Islet of Langerhans (tissue), 1 donor: ENCODE measurements around the gene KCNK7.
A peak's percentile ranks its signal among the peaks of the same experiment; 100 is the strongest.

ENCODE experiments used
- FAIRE-seq: peaks from one replicate; lab custom pipeline; 2011; peaks lifted over from hg19 to GRCh38; lab: Jason Lieb, UNC

Gene KCNK7

DNA sequence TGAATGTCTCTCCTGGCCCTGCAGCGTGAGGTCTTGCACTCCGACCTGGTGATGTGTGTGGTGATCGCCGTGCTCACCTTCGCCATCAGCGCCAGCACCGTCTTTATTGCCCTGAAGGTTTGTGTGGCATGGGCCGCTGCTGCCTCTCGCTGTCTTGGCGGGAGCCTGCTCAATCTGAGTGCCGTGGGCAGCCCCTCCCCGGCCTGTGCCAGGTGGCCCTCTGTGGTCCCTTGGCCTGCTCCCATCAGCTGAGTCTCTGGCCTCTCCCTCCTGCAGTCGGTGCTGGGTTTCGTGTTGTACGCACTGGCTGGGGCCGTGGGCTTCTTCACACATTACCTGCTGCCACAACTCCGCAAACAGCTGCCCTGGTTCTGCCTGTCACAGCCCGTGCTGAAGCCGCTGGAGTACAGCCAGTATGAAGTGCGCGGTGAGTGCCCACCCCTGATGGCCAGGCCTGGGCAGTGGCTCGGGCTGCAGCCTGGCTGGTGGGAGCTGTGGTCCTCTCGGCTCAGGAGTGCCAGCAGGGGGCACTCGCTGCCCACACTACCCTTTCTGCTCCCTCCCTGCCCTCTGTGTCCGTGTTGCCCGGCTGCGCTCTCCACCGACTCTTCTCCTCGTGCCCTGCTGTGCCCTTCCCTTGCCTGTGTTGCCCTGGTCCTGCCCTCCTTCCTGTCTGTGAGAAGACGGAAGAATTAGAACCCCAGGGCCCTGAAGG is 30.2 kb upstream of the KCNK7 start:
- FAIRE-seq, result no peak

DNA sequence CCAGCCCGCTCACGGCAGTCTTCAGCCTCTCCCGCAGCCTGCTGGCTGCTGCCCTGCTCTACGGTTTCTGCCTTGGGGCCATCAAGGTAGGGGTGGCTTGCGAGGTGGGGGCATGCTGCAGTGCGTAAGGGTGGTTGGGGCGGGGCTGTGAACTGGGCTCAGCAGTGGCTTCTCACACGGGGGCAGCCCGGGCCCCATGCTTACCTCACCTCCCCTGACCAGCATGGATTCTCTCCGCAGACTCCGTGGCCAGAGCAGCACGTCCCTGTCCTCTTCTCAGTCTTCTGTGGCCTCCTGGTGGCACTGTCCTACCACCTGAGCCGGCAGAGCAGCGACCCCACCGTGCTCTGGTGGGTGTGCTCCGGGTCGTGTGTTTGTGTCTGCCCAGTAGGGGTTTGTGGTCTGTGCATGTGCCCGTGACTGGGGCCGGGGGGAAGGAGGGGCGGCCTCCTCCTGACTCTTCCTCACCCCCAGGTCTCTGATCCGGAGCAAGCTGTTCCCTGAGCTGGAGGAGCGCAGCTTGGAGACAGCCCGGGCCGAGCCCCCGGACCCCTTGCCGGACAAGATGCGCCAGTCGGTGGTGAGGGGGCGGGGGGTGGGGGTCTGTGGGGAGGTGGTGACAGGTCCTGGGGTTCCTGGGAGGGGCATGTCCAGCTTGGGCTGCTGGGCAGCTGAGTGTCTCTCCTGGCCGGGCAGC is 29.5 kb upstream of the KCNK7 start:
- no peak for FAIRE-seq

GRCh38 chr11:65623852-65624616 is 28.4 kb upstream of the KCNK7 start:
- no peak for FAIRE-seq

GRCh38 chr11:65623177-65623576 is 27.6 kb upstream of the KCNK7 start:
- no peak for FAIRE-seq

DNA sequence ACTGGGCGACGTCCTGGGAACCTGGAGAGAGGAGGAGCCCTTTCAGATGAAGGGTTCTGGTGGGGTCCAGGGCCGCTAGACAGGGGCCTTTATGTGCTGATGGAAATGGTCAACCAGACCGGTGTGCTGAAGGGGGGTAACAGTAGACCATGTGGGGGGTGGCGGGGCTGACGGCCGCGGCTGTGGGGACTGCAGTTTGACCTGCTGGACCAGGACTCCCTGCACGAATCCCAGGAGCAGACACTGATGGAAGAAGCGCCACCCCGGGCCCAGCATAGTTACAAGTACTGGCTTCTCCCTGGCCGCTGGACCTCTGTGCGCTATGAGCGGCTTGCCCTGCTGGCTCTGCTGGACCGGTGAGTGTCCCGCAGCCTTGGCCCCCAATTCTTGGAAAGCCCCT is 26.4 kb upstream of the KCNK7 start:
- no peak for FAIRE-seq

DNA sequence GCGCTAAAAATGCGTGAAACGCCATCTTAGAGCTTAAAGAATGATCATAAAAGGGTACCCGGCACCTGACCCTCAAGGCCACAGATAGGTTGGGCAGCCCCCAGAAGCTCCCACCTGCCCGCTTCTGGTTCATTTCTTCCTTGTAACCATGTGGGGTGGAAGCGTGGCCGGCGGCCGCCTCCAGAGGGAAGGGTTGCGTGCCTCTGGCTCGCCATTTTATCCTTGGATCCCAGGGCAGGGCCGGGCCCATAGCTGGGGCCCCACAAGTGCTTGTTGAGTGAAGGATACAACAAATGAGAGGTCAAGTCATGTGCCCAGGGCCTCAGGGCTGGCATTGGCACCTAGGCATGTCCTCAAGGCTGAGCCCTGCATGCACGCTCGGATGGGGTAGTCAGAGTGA is 25.9 kb upstream of the KCNK7 start:
- FAIRE-seq, result no peak

DNA sequence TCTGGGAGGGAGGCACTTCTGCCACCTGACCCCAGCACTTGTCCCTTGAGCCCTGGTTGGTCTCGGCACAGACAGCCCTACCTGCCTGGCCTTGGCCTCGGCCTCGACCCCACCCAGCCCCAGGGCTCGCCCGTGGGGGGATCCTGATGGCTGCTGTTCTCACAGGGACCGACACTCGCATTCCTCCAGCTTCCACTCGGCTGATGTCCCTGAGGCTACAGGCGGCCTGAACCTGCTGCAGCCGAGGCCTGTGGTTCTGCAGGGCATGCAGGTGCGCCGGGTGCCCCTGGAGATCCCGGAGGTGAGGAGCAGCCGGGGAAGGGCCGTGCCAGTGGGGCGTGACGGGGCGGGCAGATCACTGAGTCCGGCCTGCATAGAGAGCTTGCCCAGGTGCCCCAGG is 25.1 kb upstream of the KCNK7 start:
- FAIRE-seq, result no peak

GRCh38 chr11:65619281-65619928 is 23.8 kb upstream of the KCNK7 start:
- FAIRE-seq, result no peak

DNA sequence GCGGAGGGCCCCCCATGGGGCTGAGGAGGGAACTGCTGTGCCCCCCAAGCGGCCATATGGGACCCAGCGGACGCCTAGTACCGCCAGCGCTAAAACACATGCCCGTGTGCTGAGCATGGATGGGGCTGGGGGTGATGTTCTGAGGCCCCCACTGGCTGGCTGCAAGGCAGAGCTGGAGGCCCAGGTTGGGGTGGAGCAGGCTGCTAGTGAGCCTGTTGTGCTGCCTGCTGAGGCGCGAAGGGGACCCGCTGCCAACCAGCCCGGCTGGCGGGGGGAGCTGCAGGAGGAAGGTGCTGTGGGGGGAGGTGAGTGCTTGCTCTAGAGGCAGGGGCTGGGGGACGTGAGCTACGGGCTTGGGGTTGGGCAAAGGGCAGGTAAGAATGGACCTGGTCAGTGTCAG is 23.2 kb upstream of the KCNK7 start:
- no peak for FAIRE-seq

GRCh38 chr11:65617990-65618751 is 22.6 kb upstream of the KCNK7 start:
- no peak for FAIRE-seq

GRCh38 chr11:65617136-65617850 is 21.7 kb upstream of the KCNK7 start:
- FAIRE-seq, result no peak

DNA sequence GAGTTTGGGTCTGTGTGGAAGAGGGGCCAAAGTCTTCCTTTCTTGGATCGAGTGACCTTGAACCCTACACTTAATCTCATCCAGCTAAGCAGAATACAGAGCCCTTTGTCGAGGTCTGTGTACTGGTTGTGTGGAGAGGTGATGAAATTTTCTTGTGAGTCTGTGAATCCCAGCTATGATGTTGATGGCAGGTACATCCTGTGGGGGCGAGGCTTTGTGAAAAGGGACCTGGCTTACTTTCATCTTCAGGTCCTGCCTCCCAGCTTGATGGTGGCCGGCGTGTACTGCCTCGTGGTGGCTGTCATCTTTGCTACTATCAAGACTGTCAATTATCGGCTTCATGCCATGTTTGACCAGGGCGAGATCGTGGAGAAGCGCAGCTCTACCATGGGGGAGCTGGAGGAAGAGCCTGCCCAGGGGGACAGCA is 21.0 kb upstream of the KCNK7 start:
- FAIRE-seq, result no peak

DNA sequence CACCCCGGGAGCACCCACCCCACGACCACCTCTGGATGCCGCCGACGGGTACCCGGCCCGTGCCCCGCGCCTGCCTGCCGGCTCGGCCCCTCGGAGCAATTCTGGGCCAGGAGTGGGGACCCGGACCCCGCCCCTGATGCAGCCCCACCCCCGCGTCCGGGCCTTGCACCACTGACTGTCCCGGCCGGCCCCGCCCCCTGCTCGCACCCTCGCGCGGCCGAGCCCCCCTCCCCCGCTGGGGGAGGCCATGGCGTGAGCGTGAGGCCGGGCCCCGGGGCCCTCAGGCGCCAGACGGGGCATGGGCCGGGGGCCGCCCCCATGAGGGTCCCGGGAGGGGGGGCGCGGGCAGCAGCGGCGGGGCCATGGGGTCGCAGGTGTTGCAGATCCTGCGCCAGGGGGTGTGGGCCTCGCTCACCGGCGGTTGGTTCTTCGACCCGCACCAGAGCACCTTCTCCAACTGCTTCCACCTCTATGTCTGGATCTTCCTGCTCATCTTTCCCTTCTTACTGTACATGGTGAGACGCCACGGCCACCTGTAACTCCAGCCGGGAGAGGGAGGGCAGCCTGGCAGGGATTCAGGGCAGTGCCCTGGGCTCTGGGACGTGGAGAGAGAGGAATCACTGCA is 20.5 kb upstream of the KCNK7 start:
- FAIRE-seq, result no peak

- peak; percentile 99 for FAIRE-seq
Observed at GRCh38 chr11:65615229-65615949, 19.8 kb upstream of the KCNK7 start, which contains the start of gene PCNX3. Gene PCNX3 (plus strand): TSS chr11:65615776. CDS start chr11:65616312, 536 bp downstream.

DNA sequence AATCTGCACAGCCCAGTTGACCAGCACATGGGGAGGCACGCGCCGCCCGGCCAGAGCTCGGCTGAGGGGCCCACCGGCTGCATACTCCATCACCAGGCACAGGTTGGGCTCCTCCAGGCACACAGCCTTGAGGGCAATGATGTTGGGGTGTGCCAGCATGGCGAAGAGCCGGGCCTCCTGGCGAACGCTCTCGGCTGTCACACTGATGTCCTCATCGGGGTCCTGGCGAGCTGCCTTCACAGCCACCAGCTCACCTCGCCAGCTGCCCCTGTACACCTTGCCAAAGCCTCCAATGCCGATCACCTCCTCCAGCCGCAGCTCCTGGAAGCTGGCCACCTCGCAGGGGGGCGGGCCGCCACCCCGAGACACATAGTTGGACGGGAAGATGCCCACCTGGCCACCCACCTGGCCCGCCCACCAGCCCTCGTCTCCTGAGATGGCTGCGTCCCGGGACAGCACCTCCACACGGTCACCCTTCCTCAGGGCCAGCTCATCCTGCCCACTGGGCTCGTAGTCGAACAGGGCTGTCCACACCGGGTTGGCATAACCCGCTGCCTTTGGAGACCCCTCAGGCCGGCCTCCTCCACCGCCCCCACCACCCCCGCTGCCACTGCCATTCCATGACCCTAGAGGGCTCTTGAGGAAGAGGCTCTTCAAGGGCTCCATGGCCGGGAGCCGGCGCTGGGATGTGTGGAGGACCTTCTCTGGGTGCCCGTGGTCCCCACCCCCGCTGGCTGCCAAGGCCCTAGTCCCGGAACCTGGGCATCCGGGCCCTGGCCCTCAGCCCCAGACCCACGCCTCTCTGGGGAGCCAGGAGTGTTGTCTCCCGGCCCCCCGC is 17.7 kb upstream of the KCNK7 start:
- FAIRE-seq, result no peak

DNA sequence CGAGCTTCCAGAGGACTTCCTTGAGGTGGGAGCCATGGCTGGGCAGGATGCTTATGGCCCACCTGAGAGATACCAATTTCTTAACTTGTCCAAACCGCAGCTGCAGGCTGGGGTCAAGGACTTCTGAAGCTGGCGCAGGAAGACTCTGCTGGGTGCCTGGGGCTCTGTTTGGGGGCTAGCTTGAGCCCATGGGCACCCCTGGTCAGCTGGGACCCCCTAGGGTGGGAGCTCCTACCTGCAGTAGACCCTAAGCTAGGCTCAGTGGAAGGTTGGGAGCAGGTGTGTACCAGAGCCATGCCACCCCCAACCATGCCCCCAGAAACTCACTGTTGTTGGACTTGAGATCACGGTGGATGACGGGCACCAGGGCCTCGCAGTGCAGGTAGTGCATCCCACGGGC is 17.1 kb upstream of the KCNK7 start:
- FAIRE-seq, result no peak

GRCh38 chr11:65611758-65612603 is 16.4 kb upstream of the KCNK7 start:
- no peak for FAIRE-seq
